Panc1 (cell line): Measurements from ENCODE around the gene CCM2L. TPM values are rescaled to one million over a fixed set of nuclear protein-coding genes. Genes with fewer than 3 reads are reported as not detected.

ENCODE experiments used
- ATAC-seq: fragments of 200-7000 bp; cut with Tn5 transposase; 2 replicates; pipeline ENCODE4 v1.9.1; 2020; ENCODE audit warnings: mild to moderate bottlenecking, moderate library complexity
- BruUV-seq: library from RNA; stranded (reverse); fragments of 400-500 nt; replicated peaks from 2 replicates; lab custom pipeline; 2021; lab: Mats Ljungman, UMichigan
- CTCF ChIA-PET: fragments of 300-600 bp; sonication (Branson Sonifier 250); formaldehyde crosslinking; loops from one replicate; lab custom pipeline; 2022; ENCODE audit warnings: antibody characterized with exemption; lab: Charles Lee
- POLR2A ChIA-PET: fragments of 300-600 bp; sonication (Branson Sonifier 250); formaldehyde crosslinking; loops from one replicate; lab custom pipeline; 2022; ENCODE audit warnings: antibody characterized with exemption; lab: Charles Lee
- DNase-seq: peaks from one replicate; pipeline ENCODE4 v3.0.0-alpha.2; 2010; ENCODE audit warnings: low read depth, low spot score
- H3K27ac ChIP-seq: 2 replicates; pipeline ENCODE4 v1.5.1; 2011; ENCODE audit warnings: mild to moderate bottlenecking, low read length, inconsistent platforms
- H3K27me3 ChIP-seq: fragments of 200-500 bp; sonication (Bioruptor generic); 2 replicates; pipeline ENCODE4 v1.6.0; 2014; ENCODE audit warnings: low read length, inconsistent platforms; ENCODE audit not compliant: control insufficient read depth, insufficient read depth
- H3K36me3 ChIP-seq: fragments of 200-500 bp; sonication (Bioruptor generic); 2 replicates; pipeline ENCODE4 v1.5.1; 2014; ENCODE audit warnings: inconsistent platforms, mild to moderate bottlenecking, low read length, moderate library complexity; ENCODE audit not compliant: control insufficient read depth, insufficient read depth
- H3K4me1 ChIP-seq: 2 replicates; pipeline ENCODE4 v1.5.1; 2011; ENCODE audit warnings: inconsistent platforms, mild to moderate bottlenecking, low read length, moderate library complexity; ENCODE audit not compliant: control insufficient read depth, insufficient read depth
- H3K4me3 ChIP-seq, 2 experiments: 2 replicates each; pipeline ENCODE4 v1.5.1; 2011 to 2012; ENCODE audit warnings: low read depth in 2 of 2, low read length in 2 of 2, mild to moderate bottlenecking in 2 of 2, inconsistent platforms in 1 of 2, moderate library complexity in 1 of 2
- H3K9me3 ChIP-seq: fragments of 200-500 bp; sonication (Bioruptor generic); 2 replicates; pipeline ENCODE4 v1.5.1; 2014; ENCODE audit warnings: low read depth, mild to moderate bottlenecking, inconsistent platforms, low read length, moderate library complexity; ENCODE audit not compliant: control insufficient read depth, insufficient read depth
- POLR2AphosphoS5 ChIP-seq: IDR thresholded peaks from 2 replicates; pipeline ENCODE4 v1.6.1; 2012; ENCODE audit warnings: mild to moderate bottlenecking, low read depth, low read length, moderate library complexity
- SIN3A ChIP-seq: IDR thresholded peaks from 2 replicates; pipeline ENCODE4 v1.6.1; 2012; ENCODE audit warnings: low read depth, mild to moderate bottlenecking, low read length, moderate library complexity, borderline replicate concordance; ENCODE audit not compliant: insufficient read depth
- TCF7L2 ChIP-seq: IDR thresholded peaks from 2 replicates; pipeline ENCODE4 v1.6.1; 2011; ENCODE audit warnings: mild to moderate bottlenecking, low read depth, low read length, inconsistent platforms
- in situ Hi-C: cut with HindIII; loops from 2 replicates; pipeline ENCODE4 v1.10.0; 2016; ENCODE audit warnings: low sequenced_read_pairs, low pct_unique_long_range_greater_than_20kb
- intact Hi-C: fragments of 100-400 bp; cut with micrococcal nuclease; formaldehyde crosslinking; loops from one replicate; pipeline ENCODE4 v1.10.0; 2022; ENCODE audit not compliant: unreplicated experiment
- total RNA-seq: library from RNA; stranded (reverse); gene quantifications from one replicate; pipeline ENCODE4 v1.2.1, GENCODE V29; 2021; ENCODE audit not compliant: unreplicated experiment
- TF ChIP-seq, protein P1 (sequence below), 2 experiments: IDR thresholded peaks; 2 replicates each; pipeline ENCODE4 v1.6.1; 2011 to 2012; ENCODE audit warnings: low read depth in 2 of 2, control low read depth in 1 of 2, low read length in 1 of 2, mild to moderate bottlenecking in 1 of 2, moderate library complexity in 1 of 2; ENCODE audit not compliant: insufficient read depth in 1 of 2
- TF ChIP-seq, protein P2 (sequence below): fragments of 450-650 bp; IDR thresholded peaks from 2 replicates; pipeline ENCODE4 v1.5.1; 2017; ENCODE audit warnings: mild to moderate bottlenecking

CCM2L gene
- total RNA-seq, 1 experiment from 2014 or later, result 45.4 TPM

DNA sequence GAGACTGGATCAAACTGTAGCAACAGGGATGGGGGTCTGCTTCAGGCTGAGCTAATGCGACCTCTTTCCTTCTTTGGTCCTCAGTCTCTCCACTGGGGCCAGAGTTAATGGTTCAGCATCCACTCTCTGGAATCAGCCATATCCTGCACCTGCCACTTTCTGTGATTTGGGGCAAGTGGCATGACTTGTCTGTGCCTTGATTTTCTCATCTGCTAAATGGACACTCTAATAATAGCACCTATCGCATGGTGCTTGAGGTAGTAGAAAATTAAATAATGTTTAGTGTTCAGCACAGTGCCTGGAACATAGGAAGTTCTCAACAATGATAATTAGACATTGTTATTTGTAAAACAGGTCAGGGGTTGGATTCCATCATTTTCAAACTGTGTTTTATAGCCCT, 35.9 kb upstream of the CCM2L start:
- Histone ChIP-seq H3K36me3 (no peaks in the 10 kb centered on the region), H3K9me3 (no peaks in the 10 kb centered on the region), H3K27ac (peak overlapping the region; percentile 93), H3K4me3 (no peak overlapping the region), H3K4me1 (peaks cover 78% of the 10 kb centered on the region), H3K27me3 (no peaks in the 10 kb centered on the region; the same call in 1 of the 2 replicates)
- ATAC-seq, result no peak
- CTCF ChIA-PET, result interaction anchor here (0.9 to 1.0 kb wide), 2 partner anchors 43 to 152 kb away, joined by 3 to 4 read pairs; no protein-coding TSS in a partner anchor
- TF ChIP-seq POLR2AphosphoS5 (no peak), SIN3A (no peak), TCF7L2 (no peak)
- TF ChIP-seq, protein P1, sequence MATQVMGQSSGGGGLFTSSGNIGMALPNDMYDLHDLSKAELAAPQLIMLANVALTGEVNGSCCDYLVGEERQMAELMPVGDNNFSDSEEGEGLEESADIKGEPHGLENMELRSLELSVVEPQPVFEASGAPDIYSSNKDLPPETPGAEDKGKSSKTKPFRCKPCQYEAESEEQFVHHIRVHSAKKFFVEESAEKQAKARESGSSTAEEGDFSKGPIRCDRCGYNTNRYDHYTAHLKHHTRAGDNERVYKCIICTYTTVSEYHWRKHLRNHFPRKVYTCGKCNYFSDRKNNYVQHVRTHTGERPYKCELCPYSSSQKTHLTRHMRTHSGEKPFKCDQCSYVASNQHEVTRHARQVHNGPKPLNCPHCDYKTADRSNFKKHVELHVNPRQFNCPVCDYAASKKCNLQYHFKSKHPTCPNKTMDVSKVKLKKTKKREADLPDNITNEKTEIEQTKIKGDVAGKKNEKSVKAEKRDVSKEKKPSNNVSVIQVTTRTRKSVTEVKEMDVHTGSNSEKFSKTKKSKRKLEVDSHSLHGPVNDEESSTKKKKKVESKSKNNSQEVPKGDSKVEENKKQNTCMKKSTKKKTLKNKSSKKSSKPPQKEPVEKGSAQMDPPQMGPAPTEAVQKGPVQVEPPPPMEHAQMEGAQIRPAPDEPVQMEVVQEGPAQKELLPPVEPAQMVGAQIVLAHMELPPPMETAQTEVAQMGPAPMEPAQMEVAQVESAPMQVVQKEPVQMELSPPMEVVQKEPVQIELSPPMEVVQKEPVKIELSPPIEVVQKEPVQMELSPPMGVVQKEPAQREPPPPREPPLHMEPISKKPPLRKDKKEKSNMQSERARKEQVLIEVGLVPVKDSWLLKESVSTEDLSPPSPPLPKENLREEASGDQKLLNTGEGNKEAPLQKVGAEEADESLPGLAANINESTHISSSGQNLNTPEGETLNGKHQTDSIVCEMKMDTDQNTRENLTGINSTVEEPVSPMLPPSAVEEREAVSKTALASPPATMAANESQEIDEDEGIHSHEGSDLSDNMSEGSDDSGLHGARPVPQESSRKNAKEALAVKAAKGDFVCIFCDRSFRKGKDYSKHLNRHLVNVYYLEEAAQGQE (IDR thresholded peaks at IDR 0.05; ENCODE audit: insufficient read depth in 1 of 2, low read depth in 2 of 2, low read length in 1 of 2), result no peak
- TF ChIP-seq, protein P2, sequence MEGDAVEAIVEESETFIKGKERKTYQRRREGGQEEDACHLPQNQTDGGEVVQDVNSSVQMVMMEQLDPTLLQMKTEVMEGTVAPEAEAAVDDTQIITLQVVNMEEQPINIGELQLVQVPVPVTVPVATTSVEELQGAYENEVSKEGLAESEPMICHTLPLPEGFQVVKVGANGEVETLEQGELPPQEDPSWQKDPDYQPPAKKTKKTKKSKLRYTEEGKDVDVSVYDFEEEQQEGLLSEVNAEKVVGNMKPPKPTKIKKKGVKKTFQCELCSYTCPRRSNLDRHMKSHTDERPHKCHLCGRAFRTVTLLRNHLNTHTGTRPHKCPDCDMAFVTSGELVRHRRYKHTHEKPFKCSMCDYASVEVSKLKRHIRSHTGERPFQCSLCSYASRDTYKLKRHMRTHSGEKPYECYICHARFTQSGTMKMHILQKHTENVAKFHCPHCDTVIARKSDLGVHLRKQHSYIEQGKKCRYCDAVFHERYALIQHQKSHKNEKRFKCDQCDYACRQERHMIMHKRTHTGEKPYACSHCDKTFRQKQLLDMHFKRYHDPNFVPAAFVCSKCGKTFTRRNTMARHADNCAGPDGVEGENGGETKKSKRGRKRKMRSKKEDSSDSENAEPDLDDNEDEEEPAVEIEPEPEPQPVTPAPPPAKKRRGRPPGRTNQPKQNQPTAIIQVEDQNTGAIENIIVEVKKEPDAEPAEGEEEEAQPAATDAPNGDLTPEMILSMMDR, result no peak
- POLR2A ChIA-PET, result no interaction called here
- BruUV-seq, result no TSS peak
- DNase-seq, result no peak
- intact Hi-C loops, result loop anchor here (5.0 kb wide), 1 partner anchor 43 kb away; no protein-coding TSS in a partner anchor
- in situ Hi-C loops, result loop anchor here (5.0 kb wide), 1 partner anchor 68 kb away; no protein-coding TSS in a partner anchor

DNA sequence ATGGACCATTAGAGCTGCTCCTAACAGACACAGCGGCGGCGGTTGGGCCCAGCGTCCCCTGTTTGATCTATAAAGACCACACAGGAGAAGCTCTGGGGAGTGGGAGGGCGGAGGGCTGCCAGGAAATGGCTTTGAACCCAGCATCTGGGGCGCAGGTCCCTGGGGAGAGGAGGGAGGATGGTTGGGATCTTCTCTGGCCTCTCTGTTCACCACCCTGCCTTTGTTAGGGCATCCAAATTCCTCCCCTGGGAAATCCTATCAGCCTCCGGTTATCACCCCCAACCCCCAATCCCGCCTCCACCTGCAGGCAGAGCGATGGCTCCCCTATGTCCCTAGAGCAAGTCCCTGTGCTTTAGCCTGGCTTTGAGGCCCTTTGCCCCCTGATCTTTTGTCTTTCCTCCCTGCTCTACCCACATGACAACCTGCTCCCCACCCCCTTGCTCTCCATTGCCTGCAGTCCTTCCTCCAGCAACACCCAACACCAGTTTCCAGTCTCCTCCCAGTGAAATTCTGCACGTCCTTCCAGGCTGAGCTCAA, 35.2 kb upstream of the CCM2L start:
- Histone ChIP-seq H3K4me1 (peaks cover 75% of the 10 kb centered on the region), H3K4me3 (no peak overlapping the region), H3K27me3 (no peaks in the 10 kb centered on the region; the same call in 1 of the 2 replicates), H3K36me3 (no peaks in the 10 kb centered on the region), H3K9me3 (no peaks in the 10 kb centered on the region), H3K27ac (peak overlapping the region; percentile 93)
- no TSS peak for BruUV-seq
- CTCF ChIA-PET, result interaction anchor here (0.6 to 1.0 kb wide), 3 partner anchors 43 to 153 kb away, joined by 3 to 6 read pairs (median 4); no protein-coding TSS in a partner anchor
- intact Hi-C loops (loop anchor here (5.0 kb wide), 1 partner anchor 42 kb away; no protein-coding TSS in a partner anchor), in situ Hi-C loops (loop anchor here (5.0 kb wide), 1 partner anchor 67 kb away; no protein-coding TSS in a partner anchor)
- POLR2A ChIA-PET, result interaction anchor here (0.6 kb wide), 1 partner anchor 19 kb away, joined by 3 read pairs; no protein-coding TSS in a partner anchor
- DNase-seq (no peak), ATAC-seq (no peak)
- TF ChIP-seq, protein P1 (IDR thresholded peaks at IDR 0.05; ENCODE audit: insufficient read depth in 1 of 2, low read depth in 2 of 2, low read length in 1 of 2), result 0 out of 4 replicates have a peak, but pooled peaks of 1 of the 2 experiments have one; percentile 9
- TF ChIP-seq SIN3A, result no peak
